Measurements from ENCODE around the gene GPD1L. TPM values are rescaled to one million over a fixed set of nuclear protein-coding genes. Genes with fewer than 3 reads are reported as not detected.

The GPD1L gene
- total and polyA plus RNA-seq, 2 donors (not counting 1 experiment from before 2014, with no cell fraction given) = 4.7 to 9.3 TPM

- no peak overlapping the region for H3K27ac ChIP-seq (ENCODE audit: low read length in 2 of 2)
- no peaks in the 10 kb centered on the region for H3K9me3 ChIP-seq (ENCODE audit: control extremely low read depth in 1 of 3, control insufficient read depth in 2 of 3, insufficient read depth in 1 of 3, low read length in 2 of 3)
- Mint-ChIP-seq H3K4me1 (peaks cover 20% of the 10 kb centered on the region), H3K4me3 (no peak overlapping the region), H3K27me3 (no peaks in the 10 kb centered on the region), H3K27ac (no peak overlapping the region), H3K9me3 (ENCODE audit: insufficient read depth) (no peaks in the 10 kb centered on the region)
- no peaks in the 10 kb centered on the region for H4K20me1 ChIP-seq (ENCODE audit: control insufficient read depth, insufficient read depth, low read length, poor library complexity, severe bottlenecking)
- ChIA-PET CTCF (interaction anchor here (1.0 kb wide), 1 partner anchor 12 kb away, joined by 3 read pairs; no protein-coding TSS in a partner anchor), POLR2A (no interaction called here)
- H3K36me3 ChIP-seq (replicated peaks in 1 of 2; ENCODE audit: control extremely low read depth in 1 of 2, control insufficient read depth in 1 of 2, extremely low read depth in 1 of 2, insufficient read depth in 2 of 2, low read length in 1 of 2) = peaks cover 0 to 5% of the 10 kb centered on the region in 2 experiments
- peaks cover 5% of the 10 kb centered on the region for H3K79me2 ChIP-seq (ENCODE audit: control insufficient read depth, insufficient read depth, low read length)
- no peaks in the 10 kb centered on the region for H3K27me3 ChIP-seq (replicated peaks in 1 of 4; ENCODE audit: control extremely low read depth in 1 of 4, control insufficient read depth in 3 of 4, insufficient read depth in 4 of 4, low read length in 3 of 4)
- no peak overlapping the region for H3K4me2 ChIP-seq (replicated peaks; ENCODE audit: low read depth, low read length, poor library complexity, severe bottlenecking)
- no peak overlapping the region for H3K4me3 ChIP-seq (ENCODE audit: control extremely low read depth in 1 of 5, extremely low read depth in 1 of 5, insufficient read depth in 1 of 5, low read depth in 2 of 5, low read length in 4 of 5)
- ATAC-seq (ENCODE audit: low read depth) (no peak), DNase-seq (no peak)
- 100% methylated on average over 4 of the region's 5 CpGs for WGBS (ENCODE audit: insufficient coverage)
- no peak overlapping the region for H2AFZ ChIP-seq (ENCODE audit: insufficient read depth, low read depth, low read length, poor library complexity, severe bottlenecking)
- H3K4me1 ChIP-seq (ENCODE audit: control insufficient read depth in 2 of 2, insufficient read depth in 2 of 2, low read length in 2 of 2) = peaks cover 12 to 18% of the 10 kb centered on the region in 2 donors
- intact Hi-C loops (cut with micrococcal nuclease) = loop anchor here (10.0 kb wide), 1 partner anchor 164 kb away; the partner anchor contains the start of genes OSBPL10 and ZNF860
- H3K9ac ChIP-seq (ENCODE audit: low read length) = no peak overlapping the region
- TF ChIP-seq CTCF (IDR thresholded peaks at IDR 0.05) (no peak), EZH2 (IDR thresholded peaks at IDR 0.05; ENCODE audit: borderline replicate concordance, insufficient read depth, low read depth, low read length, poor library complexity, severe bottlenecking) (no peak)
Observed at GRCh38 chr3:32148351-32148750, 41.9 kb downstream of the GPD1L start.

GRCh38 chr3:32153414-32154204 lies 47.2 kb downstream of the GPD1L start:
- no peaks in the 10 kb centered on the region for H3K79me2 ChIP-seq (ENCODE audit: control insufficient read depth, insufficient read depth, low read length)
- ATAC-seq (ENCODE audit: low read depth) = no peak
- ChIA-PET POLR2A (no interaction called here), CTCF (interaction anchor here (0.7 to 3.0 kb wide), 11 partner anchors 10 to 632 kb away, joined by 3 to 10 read pairs (median 4); no protein-coding TSS in a partner anchor)
- H3K4me2 ChIP-seq (replicated peaks; ENCODE audit: low read depth, low read length, poor library complexity, severe bottlenecking) = no peak overlapping the region
- no peaks in the 10 kb centered on the region for H3K4me1 Mint-ChIP-seq
- H3K4me1 ChIP-seq (ENCODE audit: control insufficient read depth in 2 of 2, insufficient read depth in 2 of 2, low read length in 2 of 2) = no peaks in the 10 kb centered on the region
- no peak overlapping the region for H3K9ac ChIP-seq (ENCODE audit: low read length)
- H3K9me3 Mint-ChIP-seq (ENCODE audit: insufficient read depth) = no peaks in the 10 kb centered on the region
- no peak overlapping the region for H3K4me3 Mint-ChIP-seq
- H4K20me1 ChIP-seq (ENCODE audit: control insufficient read depth, insufficient read depth, low read length, poor library complexity, severe bottlenecking) = no peaks in the 10 kb centered on the region
- TF ChIP-seq CTCF (IDR thresholded peaks at IDR 0.05) = no peak
- TF ChIP-seq EZH2 (IDR thresholded peaks at IDR 0.05; ENCODE audit: borderline replicate concordance, insufficient read depth, low read depth, low read length, poor library complexity, severe bottlenecking) = no peak
- H3K27ac ChIP-seq (ENCODE audit: low read length in 2 of 2) = no peak overlapping the region
- intact Hi-C loops (cut with micrococcal nuclease) = no loop called here
- no peaks in the 10 kb centered on the region for H3K27me3 Mint-ChIP-seq
- no peak overlapping the region for H3K27ac Mint-ChIP-seq
- 98% methylated on average over 10 of the region's 12 CpGs for WGBS (ENCODE audit: insufficient coverage)
- no peak overlapping the region for H2AFZ ChIP-seq (ENCODE audit: insufficient read depth, low read depth, low read length, poor library complexity, severe bottlenecking)
- DNase-seq = no peak
- peaks cover 2 to 5% of the 10 kb centered on the region in 2 experiments for H3K36me3 ChIP-seq (replicated peaks in 1 of 2; ENCODE audit: control extremely low read depth in 1 of 2, control insufficient read depth in 1 of 2, extremely low read depth in 1 of 2, insufficient read depth in 2 of 2, low read length in 1 of 2)
- no peaks in the 10 kb centered on the region for H3K9me3 ChIP-seq (ENCODE audit: control extremely low read depth in 1 of 3, control insufficient read depth in 2 of 3, insufficient read depth in 1 of 3, low read length in 2 of 3)
- no peaks in the 10 kb centered on the region for H3K27me3 ChIP-seq (replicated peaks in 1 of 4; ENCODE audit: control extremely low read depth in 1 of 4, control insufficient read depth in 3 of 4, insufficient read depth in 4 of 4, low read length in 3 of 4)
- H3K4me3 ChIP-seq (ENCODE audit: control extremely low read depth in 1 of 5, extremely low read depth in 1 of 5, insufficient read depth in 1 of 5, low read depth in 2 of 5, low read length in 4 of 5) = no peak overlapping the region
